ENCODE results near the gene CYFIP2. TPM values are rescaled to one million over a fixed set of nuclear protein-coding genes. Genes with fewer than 3 reads are reported as not detected.

Gene CYFIP2
- total and polyA plus RNA-seq, 2 of the 13 experiments (the other 11 are each of a cell fraction or from before 2014, with no cell fraction given) = 22.6 to 30.3 TPM

DNA sequence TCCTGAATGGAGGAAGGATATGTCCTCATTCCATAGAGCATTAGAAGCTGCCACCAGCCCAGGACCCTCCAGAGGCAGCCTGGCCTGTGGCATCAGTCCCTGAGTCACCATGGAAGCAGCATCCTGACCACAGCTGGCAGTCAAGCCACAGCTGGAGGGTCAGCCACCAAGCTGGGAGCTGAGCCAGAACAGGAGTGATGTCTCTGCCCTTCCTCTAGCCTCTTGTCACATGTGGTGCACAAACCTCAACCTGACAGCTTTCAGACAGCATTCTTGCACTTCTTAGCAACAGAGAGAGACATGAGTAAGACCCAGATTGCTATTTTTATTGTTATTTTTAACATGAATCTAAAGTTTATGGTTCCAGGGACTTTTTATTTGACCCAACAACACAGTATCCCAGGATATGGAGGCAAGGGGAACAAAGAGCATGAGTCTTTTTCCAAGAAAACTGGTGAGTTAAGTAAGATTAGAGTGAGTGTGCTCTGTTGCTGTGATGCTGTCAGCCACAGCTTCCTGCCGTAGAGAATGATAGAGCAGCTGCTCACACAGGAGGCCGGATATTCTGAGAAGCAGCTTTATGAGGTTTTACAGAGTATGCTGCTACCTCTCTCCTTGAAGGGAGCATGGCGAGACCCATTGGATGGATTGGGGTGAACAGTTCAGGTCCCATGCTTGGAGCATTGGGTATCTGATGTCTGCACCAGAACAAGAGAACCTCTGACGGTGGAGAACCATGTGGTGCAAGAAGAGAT, 13.0 kb upstream of the CYFIP2 start:
- Histone ChIP-seq H4K20me1 (ENCODE audit: insufficient read depth, low read length) (no peaks in the 10 kb centered on the region), H3K27ac (ENCODE audit: extremely low read length, insufficient read depth, low read length) (no peak overlapping the region), H3K4me3 (replicated peaks in 1 of 3; ENCODE audit: insufficient read depth in 1 of 3, low read depth in 2 of 3, low read length in 3 of 3) (no peak overlapping the region), H3K9me3 (ENCODE audit: low read length) (no peaks in the 10 kb centered on the region), H3K4me2 (ENCODE audit: low read depth, low read length) (no peak overlapping the region), H3K9ac (ENCODE audit: insufficient read depth, low read depth, low read length) (no peak overlapping the region), H2AFZ (ENCODE audit: low read length) (no peak overlapping the region), H3K4me1 (ENCODE audit: insufficient read depth, low read length) (no peaks in the 10 kb centered on the region), H3K36me3 (replicated peaks in 1 of 2; ENCODE audit: control insufficient read depth in 1 of 2, insufficient read depth in 2 of 2, low read length in 2 of 2) (no peaks in the 10 kb centered on the region), H3K27me3 (ENCODE audit: control insufficient read depth in 1 of 2, insufficient read depth in 2 of 2, low read length in 2 of 2) (no peaks in the 10 kb centered on the region; a peak in 1 of 5 replicates), H3K79me2 (ENCODE audit: insufficient read depth, low read length) (no peaks in the 10 kb centered on the region)
- ATAC-seq (peak; percentile 35; the same call in 2 of the 3 replicates), DNase-seq (ENCODE audit: low spot score) (no peak), FAIRE-seq (no peak)
- TF ChIP-seq, protein P1, sequence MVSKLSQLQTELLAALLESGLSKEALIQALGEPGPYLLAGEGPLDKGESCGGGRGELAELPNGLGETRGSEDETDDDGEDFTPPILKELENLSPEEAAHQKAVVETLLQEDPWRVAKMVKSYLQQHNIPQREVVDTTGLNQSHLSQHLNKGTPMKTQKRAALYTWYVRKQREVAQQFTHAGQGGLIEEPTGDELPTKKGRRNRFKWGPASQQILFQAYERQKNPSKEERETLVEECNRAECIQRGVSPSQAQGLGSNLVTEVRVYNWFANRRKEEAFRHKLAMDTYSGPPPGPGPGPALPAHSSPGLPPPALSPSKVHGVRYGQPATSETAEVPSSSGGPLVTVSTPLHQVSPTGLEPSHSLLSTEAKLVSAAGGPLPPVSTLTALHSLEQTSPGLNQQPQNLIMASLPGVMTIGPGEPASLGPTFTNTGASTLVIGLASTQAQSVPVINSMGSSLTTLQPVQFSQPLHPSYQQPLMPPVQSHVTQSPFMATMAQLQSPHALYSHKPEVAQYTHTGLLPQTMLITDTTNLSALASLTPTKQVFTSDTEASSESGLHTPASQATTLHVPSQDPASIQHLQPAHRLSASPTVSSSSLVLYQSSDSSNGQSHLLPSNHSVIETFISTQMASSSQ (IDR thresholded peaks at IDR 0.05; ENCODE audit: low read depth) = no peak
- TF ChIP-seq, protein P1 (CRISPR knock-in tag; IDR thresholded peaks at IDR 0.05; ENCODE audit: borderline replicate concordance) = no peak
- TF ChIP-seq ZBTB8A (CRISPR knock-in tag; IDR thresholded peaks at IDR 0.05; ENCODE audit: borderline replicate concordance, low read depth) (no peak), NCOA5 (CRISPR knock-in tag; IDR thresholded peaks at IDR 0.05) (no peak)
- no TSS peak for BruUV-seq (replicated peaks)
- WGBS (ENCODE audit: low lambda C conversion rate) = 100% methylated on average over 2 of the region's 4 CpGs
- POLR2A ChIA-PET = interaction anchor here (1.2 kb wide), 1 partner anchor 12 kb away, joined by 4 read pairs; no protein-coding TSS in a partner anchor
- CTCF ChIA-PET (ENCODE audit: low intra/inter-chr PET ratio, low total read pairs) = interaction anchor here (1.1 to 2.8 kb wide), 4 partner anchors 56 to 491 kb away, joined by 3 to 47 read pairs (median 4); partner anchors contain the start of gene LSM11
- intact Hi-C loops (cut with micrococcal nuclease; ENCODE audit: unreplicated experiment) = loop anchor here (1.0 to 5.0 kb wide), 3 partner anchors 59 to 224 kb away; no protein-coding TSS in a partner anchor
- in situ Hi-C loops (cut with HindIII; ENCODE audit: extremely low pct_ligation_motif_present, low pct_unique_long_range_greater_than_20kb) = loop anchor here (5.0 kb wide), 2 partner anchors 59 to 224 kb away; no protein-coding TSS in a partner anchor
